ENCODE results near the gene SMR3B. TPM values are rescaled to one million over a fixed set of nuclear protein-coding genes. Genes with fewer than 3 reads are reported as not detected.

SMR3B gene
- total and polyA plus RNA-seq, 2 of the 8 experiments (the other 6 are each of a cell fraction or from before 2014, with no cell fraction given): not detected

- H3K4me2 ChIP-seq (ENCODE audit: insufficient read depth in 1 of 2, low read depth in 2 of 2, low read length in 2 of 2): no peak overlapping the region
- WGBS, 2 experiments (ENCODE audit: extremely low coverage in 1 of 2, insufficient coverage in 1 of 2, insufficient read length in 1 of 2, insufficient replicate concordance in 2 of 2, low coverage in 1 of 2, low lambda C conversion rate in 2 of 2, missing lambda C conversion rate in 1 of 2): 89% methylated on average over 3 of the region's 3 CpGs; no CpG with 5 or more reads in 1 of the 2 experiments
- no peaks in the 10 kb centered on the region for H3K27me3 ChIP-seq (replicated peaks in 1 of 4; ENCODE audit: control insufficient read depth in 3 of 4, extremely low read depth in 1 of 4, insufficient read depth in 3 of 4, low read length in 3 of 4)
- no peak overlapping the region for H2AK5ac ChIP-seq (ENCODE audit: low read depth, low read length)
- no peaks in the 10 kb centered on the region for H3K36me3 ChIP-seq (ENCODE audit: control insufficient read depth in 2 of 4, insufficient read depth in 4 of 4, low read length in 3 of 4)
- H2AFZ ChIP-seq (ENCODE audit: low read length): no peak overlapping the region
- TF ChIP-seq MAFK (IDR thresholded peaks at IDR 0.05; ENCODE audit: low read depth, low read length) (no peak), NANOG (IDR thresholded peaks at IDR 0.05; ENCODE audit: insufficient read depth, low read depth, low read length, poor library complexity, severe bottlenecking) (no peak), SAP30 (IDR thresholded peaks at IDR 0.05; ENCODE audit: insufficient read depth, insufficient replicate concordance, low read length) (no peak)
- H3K23me2 ChIP-seq (ENCODE audit: low read depth, low read length): no peaks in the 10 kb centered on the region
- ChIA-PET POLR2A (ENCODE audit: partially characterized antibody) (no interaction called here), CTCF (ENCODE audit: partially characterized antibody) (no interaction called here)
- no peak overlapping the region for H4K91ac ChIP-seq (replicated peaks; ENCODE audit: insufficient read length, low read length)
- H3K56ac ChIP-seq (replicated peaks; ENCODE audit: insufficient read length, low read depth, low read length): no peak overlapping the region
- no peak overlapping the region for H3K23ac ChIP-seq (ENCODE audit: insufficient read length)
- H2BK20ac ChIP-seq (ENCODE audit: low read length): no peak overlapping the region
- no peaks in the 10 kb centered on the region for H3K4me1 ChIP-seq (replicated peaks in 1 of 4; ENCODE audit: control insufficient read depth in 3 of 4, insufficient read depth in 4 of 4, low read length in 3 of 4)
- no peak overlapping the region for H3K4ac ChIP-seq (replicated peaks; ENCODE audit: insufficient read length, low read depth, low read length)
- no peaks in the 10 kb centered on the region for H3K79me1 ChIP-seq (ENCODE audit: low read depth, low read length)
- H2BK5ac ChIP-seq (ENCODE audit: low read depth, low read length): no peak overlapping the region
- no peak overlapping the region for H2BK15ac ChIP-seq (ENCODE audit: low read length)
- H3K4me3 ChIP-seq (ENCODE audit: extremely low read depth in 1 of 4, insufficient read depth in 2 of 4, low read depth in 3 of 4, low read length in 4 of 4): no peak overlapping the region
- no peak overlapping the region for H2BK120ac ChIP-seq (replicated peaks; ENCODE audit: low read depth, low read length)
- H4K20me1 ChIP-seq (replicated peaks in 1 of 2; ENCODE audit: control insufficient read depth in 1 of 2, insufficient read depth in 2 of 2, low read length in 2 of 2): no peaks in the 10 kb centered on the region
- H3K27ac ChIP-seq (ENCODE audit: low read depth, low read length): no peak overlapping the region
- no peak overlapping the region for H4K8ac ChIP-seq (ENCODE audit: extremely low read depth, insufficient read depth, low read length)
- no peak for FAIRE-seq
- DNase-seq (ENCODE audit: low read depth in 1 of 2, low spot score in 2 of 2): no peak
- H3K79me2 ChIP-seq (ENCODE audit: control insufficient read depth in 1 of 2, insufficient read depth in 2 of 2, low read length in 2 of 2): no peaks in the 10 kb centered on the region
- H3K9me3 ChIP-seq (ENCODE audit: insufficient read depth in 2 of 2, low read depth in 1 of 2, low read length in 1 of 2): no peaks in the 10 kb centered on the region
- H3K9ac ChIP-seq (replicated peaks in 1 of 4; ENCODE audit: extremely low read depth in 1 of 4, low read depth in 3 of 4, low read length in 3 of 4): no peak overlapping the region
- H2BK12ac ChIP-seq (ENCODE audit: low read depth, low read length): no peak overlapping the region
- no peak overlapping the region for H3K14ac ChIP-seq (ENCODE audit: insufficient read length)
- no peak overlapping the region for H4K5ac ChIP-seq (ENCODE audit: insufficient read length, low read depth, low read length)
- H3K18ac ChIP-seq (ENCODE audit: extremely low read depth, low read length): no peak overlapping the region
Measured at GRCh38 chr4:70380578-70380977, 2.4 kb upstream of the SMR3B start.

All from H1 (cell line).